Transverse colon (tissue), 4 donors: Measurements from ENCODE around the gene FOXI1. TPM values are rescaled to one million over a fixed set of nuclear protein-coding genes. Genes with fewer than 3 reads are reported as not detected.
"Not testable (repeated sequence)": the region's sequence is repeated elsewhere in the genome, so short reads cannot be mapped to it uniquely, and the experiment has no call there.

Source experiments
- DNase-seq: peaks from one replicate; pipeline ENCODE4 v3.0.0-alpha.2; 2019
- H3K27ac ChIP-seq, 4 donors: fragments of 200-600 bp; sonication (generic); 2 replicates each; pipeline ENCODE4 v1.5.1; 2016 to 2018; ENCODE audit warnings: inconsistent platforms in 4 of 4
- H3K27me3 ChIP-seq: fragments of 200-600 bp; sonication (generic); 2 replicates; pipeline ENCODE4 v1.5.1; 2017; ENCODE audit warnings: inconsistent platforms
- H3K36me3 ChIP-seq, 4 donors: fragments of 200-600 bp; sonication (generic); 2 replicates each; pipeline ENCODE4 v1.5.1; 2017 to 2019; ENCODE audit warnings: inconsistent platforms in 4 of 4
- H3K4me1 ChIP-seq, 4 donors: fragments of 200-600 bp; sonication (generic); 2 replicates each; pipeline ENCODE4 v1.5.1; 2017 to 2020; ENCODE audit warnings: inconsistent platforms in 4 of 4
- H3K4me3 ChIP-seq, 4 donors: fragments of 200-600 bp; sonication (generic); 1 replicate in 1 of 4; 2 replicates in 3 of 4; pipeline versions ENCODE4 v1.5.1 to v1.6.1; 2017 to 2019; ENCODE audit warnings: inconsistent platforms in 4 of 4
- H3K9me3 ChIP-seq, 2 donors: fragments of 200-600 bp; sonication (generic); 2 replicates each; pipeline ENCODE4 v1.5.1; 2017 to 2019; ENCODE audit warnings: inconsistent platforms in 2 of 2
- EP300 ChIP-seq: sonication (generic); formaldehyde crosslinking; IDR thresholded peaks from one replicate; pipeline ENCODE4 v1.6.1; 2017; ENCODE audit warnings: antibody characterized with exemption, low read depth
- POLR2A ChIP-seq: fragments of 450-650 bp; IDR thresholded peaks from one replicate; pipeline ENCODE4 v1.6.1; 2016; ENCODE audit warnings: antibody characterized with exemption, mild to moderate bottlenecking, moderate library complexity
- POLR2AphosphoS5 ChIP-seq, 3 donors: sonication (generic); formaldehyde crosslinking; IDR thresholded peaks; one replicate each; pipeline ENCODE4 v1.6.1; 2016; ENCODE audit warnings: antibody characterized with exemption in 3 of 3
- WGBS, 2 donors: methylation state at CpG; one replicate each; pipeline ENCODE4 v1.1.5; 2018; ENCODE audit warnings: low coverage in 1 of 2; 5-methylcytosine and 5-hydroxymethylcytosine counted together
- in situ Hi-C, 4 donors: fragments of 200-750 bp; cut with MboI; loops; one replicate each; pipeline versions ENCODE4 v1.15.0 to v1.15.1; 2017; ENCODE audit warnings: low sequenced_read_pairs in 3 of 4, low pct_ligation_motif_present in 1 of 4, low pct_unique_long_range_greater_than_20kb in 1 of 4
- intact Hi-C: fragments of 100-400 bp; cut with DNase I; formaldehyde crosslinking; loops from one replicate; pipeline ENCODE4 v1.15.1; 2023; ENCODE audit warnings: low total_unique reads
- total RNA-seq, 4 donors: library from RNA; depleted of rRNA; stranded (reverse); fragments of >200 nt; gene quantifications; one replicate each; pipeline ENCODE4 v1.1.0, GENCODE V29; 2016
- TF ChIP-seq, protein P1 (sequence below), 5 experiments: fragments of 200-600 bp in 3 of 5; fragments of 450-650 bp in 2 of 5; sonication (generic) in 3 of 5; IDR thresholded peaks; 1 replicate in 2 of 5; 2 replicates in 3 of 5; pipeline ENCODE4 v1.5.1; 2016 to 2017; ENCODE audit warnings: antibody characterized with exemption in 5 of 5, inconsistent platforms in 3 of 5, mild to moderate bottlenecking in 2 of 5, moderate library complexity in 1 of 5

The FOXI1 gene
- total RNA-seq, 4 donors from 2014 or later, result not detected

DNA sequence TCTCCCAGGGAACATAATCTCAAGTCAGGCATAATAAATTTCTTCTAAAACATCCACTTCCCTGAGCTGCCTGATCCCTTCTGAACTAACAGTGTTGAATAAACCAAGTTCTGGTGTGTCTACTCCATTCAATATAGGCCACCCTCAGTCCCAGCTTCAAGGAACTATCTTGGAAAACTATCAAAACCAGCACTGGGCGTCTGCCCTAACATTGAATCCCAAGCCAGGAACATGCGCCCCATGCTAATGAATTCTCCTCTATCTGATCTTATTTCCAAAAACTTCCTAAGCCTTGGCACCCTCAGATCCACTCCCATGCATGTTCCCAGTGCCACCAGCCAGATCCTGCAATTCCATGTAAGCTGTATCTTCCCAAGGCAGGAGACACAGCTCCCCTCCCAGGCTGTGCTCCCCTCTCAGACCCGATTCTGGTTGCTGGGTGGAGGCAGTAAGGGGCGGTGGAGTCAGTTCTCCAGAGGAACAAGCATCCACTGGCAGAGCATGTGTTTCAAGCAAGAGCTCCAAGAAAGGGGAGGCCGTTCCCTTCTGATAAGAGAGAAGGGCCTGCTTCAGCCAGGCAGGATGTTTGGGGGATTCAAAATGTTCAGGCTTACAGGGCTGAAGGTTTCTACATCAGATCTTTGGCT lies 13.1 kb upstream of the FOXI1 start:
- DNase-seq, result no peak
- Histone ChIP-seq H3K27me3 (no peaks in the 10 kb centered on the region), H3K9me3 (no peaks in the 10 kb centered on the region), H3K4me1 (no peaks in the 10 kb centered on the region), H3K36me3 (no peaks in the 10 kb centered on the region), H3K4me3 (no peak overlapping the region), H3K27ac (no peak overlapping the region)
- in situ Hi-C loops, result loop anchor here in 1 of 4 donors (10.0 kb wide), 1 partner anchor 92 kb away; no protein-coding TSS in a partner anchor
- intact Hi-C loops, result no loop called here
- TF ChIP-seq EP300 (no peak), POLR2AphosphoS5 (IDR thresholded peaks at IDR 0.05) (no peak), POLR2A (no peak)
- TF ChIP-seq, protein P1, sequence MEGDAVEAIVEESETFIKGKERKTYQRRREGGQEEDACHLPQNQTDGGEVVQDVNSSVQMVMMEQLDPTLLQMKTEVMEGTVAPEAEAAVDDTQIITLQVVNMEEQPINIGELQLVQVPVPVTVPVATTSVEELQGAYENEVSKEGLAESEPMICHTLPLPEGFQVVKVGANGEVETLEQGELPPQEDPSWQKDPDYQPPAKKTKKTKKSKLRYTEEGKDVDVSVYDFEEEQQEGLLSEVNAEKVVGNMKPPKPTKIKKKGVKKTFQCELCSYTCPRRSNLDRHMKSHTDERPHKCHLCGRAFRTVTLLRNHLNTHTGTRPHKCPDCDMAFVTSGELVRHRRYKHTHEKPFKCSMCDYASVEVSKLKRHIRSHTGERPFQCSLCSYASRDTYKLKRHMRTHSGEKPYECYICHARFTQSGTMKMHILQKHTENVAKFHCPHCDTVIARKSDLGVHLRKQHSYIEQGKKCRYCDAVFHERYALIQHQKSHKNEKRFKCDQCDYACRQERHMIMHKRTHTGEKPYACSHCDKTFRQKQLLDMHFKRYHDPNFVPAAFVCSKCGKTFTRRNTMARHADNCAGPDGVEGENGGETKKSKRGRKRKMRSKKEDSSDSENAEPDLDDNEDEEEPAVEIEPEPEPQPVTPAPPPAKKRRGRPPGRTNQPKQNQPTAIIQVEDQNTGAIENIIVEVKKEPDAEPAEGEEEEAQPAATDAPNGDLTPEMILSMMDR (IDR thresholded peaks at IDR 0.05), result no peak
- WGBS, 2 donors, result 70 to 100% methylated on average over 1 to 5 of the region's 5 CpGs

DNA sequence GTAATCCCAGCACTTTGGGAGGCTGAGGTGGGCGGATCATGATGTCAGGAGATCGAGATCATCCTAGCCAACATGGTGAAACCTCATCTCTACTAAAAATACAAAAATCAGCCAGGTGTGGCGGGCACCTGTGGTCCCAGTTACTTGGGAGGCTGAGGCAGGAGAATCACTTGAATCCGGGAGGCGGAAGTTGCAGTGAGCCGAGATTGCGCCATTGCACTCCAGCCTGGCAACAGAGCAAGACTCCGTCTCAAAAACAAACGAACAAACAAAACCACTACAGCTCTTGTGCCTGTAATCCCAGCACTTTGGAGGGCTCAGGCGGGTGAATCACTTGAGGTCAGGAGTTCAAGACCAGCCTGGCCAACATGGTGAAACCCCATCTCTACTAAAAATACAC lies 11.4 kb upstream of the FOXI1 start:
- H3K36me3 ChIP-seq, H3K4me1 ChIP-seq, DNase-seq, H3K9me3 ChIP-seq, H3K4me3 ChIP-seq, H3K27me3 ChIP-seq, H3K27ac ChIP-seq, intact Hi-C loops: not testable (repeated sequence)
- in situ Hi-C loops, result loop anchor here in 1 of 4 donors (10.0 kb wide), 1 partner anchor 90 kb away; no protein-coding TSS in a partner anchor
- 83% methylated on average over 10 of the region's 10 CpGs; no CpG with 5 or more reads in 1 of the 2 donors for WGBS, 2 donors

- Histone ChIP-seq H3K9me3 (no peaks in the 10 kb centered on the region), H3K36me3 (no peaks in the 10 kb centered on the region), H3K4me1 (no peaks in the 10 kb centered on the region), H3K27ac (no peak overlapping the region), H3K4me3 (no peak overlapping the region), H3K27me3 (no peaks in the 10 kb centered on the region)
- intact Hi-C loops, result no loop called here
- WGBS, 2 donors, result 15% methylated on average over 1 of the region's 1 CpG; no CpG with 5 or more reads in 1 of the 2 donors
- no peak for DNase-seq
- in situ Hi-C loops, result loop anchor here in 1 of 4 donors (10.0 kb wide), 1 partner anchor 89 kb away; no protein-coding TSS in a partner anchor
- TF ChIP-seq POLR2A (no peak), POLR2AphosphoS5 (IDR thresholded peaks at IDR 0.05) (no peak), EP300 (no peak)
- TF ChIP-seq, protein P1 (IDR thresholded peaks at IDR 0.05), result no peak
Measured at GRCh38 chr5:170095646-170096045, 10.1 kb upstream of the FOXI1 start.

DNA sequence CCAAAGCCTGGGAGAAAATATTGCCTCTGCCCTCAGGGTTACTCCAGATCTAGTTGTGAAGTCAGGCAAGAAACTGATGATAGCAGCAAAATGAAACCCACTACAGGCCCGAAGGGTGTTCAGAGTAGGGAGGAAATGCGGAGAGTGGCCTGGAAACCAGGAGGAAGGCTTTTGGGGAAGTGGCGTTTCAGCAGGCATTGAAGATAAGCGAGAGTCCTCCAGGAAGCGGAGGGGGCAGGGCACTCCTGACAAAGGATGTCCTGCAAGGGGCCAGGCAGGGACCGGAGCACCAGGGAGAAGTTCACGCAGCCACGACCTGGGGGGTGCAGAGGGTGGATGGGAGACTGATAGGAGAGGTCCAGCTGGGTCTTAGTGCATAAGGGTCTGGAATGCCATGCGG lies 7.8 kb upstream of the FOXI1 start:
- intact Hi-C loops (no loop called here), in situ Hi-C loops (loop anchor here in 1 of 4 donors (10.0 kb wide), 1 partner anchor 87 kb away; no protein-coding TSS in a partner anchor)
- 75 to 100% methylated on average over 2 to 9 of the region's 9 CpGs for WGBS, 2 donors
- H3K4me1 ChIP-seq, result no peaks in the 10 kb centered on the region
- H3K4me3 ChIP-seq, result no peak overlapping the region
- H3K27me3 ChIP-seq, result no peaks in the 10 kb centered on the region
- no peaks in the 10 kb centered on the region for H3K9me3 ChIP-seq
- peak; percentile 9 for DNase-seq
- H3K27ac ChIP-seq, result no peak overlapping the region
- TF ChIP-seq POLR2A (no peak), EP300 (no peak), POLR2AphosphoS5 (IDR thresholded peaks at IDR 0.05) (no peak)
- TF ChIP-seq, protein P1 (IDR thresholded peaks at IDR 0.05), result no peak
- no peaks in the 10 kb centered on the region for H3K36me3 ChIP-seq
